K562 (cell line): ENCODE data around the gene SETD5. TPM values are rescaled to one million over a fixed set of nuclear protein-coding genes. Genes with fewer than 3 reads are reported as not detected.

Experiments used
- BCLAF1 ChIP-seq, 2 experiments: fragments of 450-650 bp in 1 of 2; IDR thresholded peaks; 2 replicates each; pipeline ENCODE4 v1.6.1; 2011 to 2017; ENCODE audit warnings: low read depth in 2 of 2, antibody characterized with exemption in 1 of 2, borderline replicate concordance in 1 of 2, low read length in 1 of 2, mild to moderate bottlenecking in 1 of 2, mixed read lengths in 1 of 2; ENCODE audit not compliant: control insufficient read depth in 1 of 2
- DDX20 ChIP-seq: fragments of 450-650 bp; IDR thresholded peaks from 2 replicates; pipeline ENCODE4 v1.6.1; 2016; ENCODE audit warnings: missing genetic modification characterization, low read depth, mild to moderate bottlenecking, missing compliant biosample characterization, moderate library complexity
- DEAF1 ChIP-seq: fragments of 450-650 bp; formaldehyde crosslinking; IDR thresholded peaks from 2 replicates; pipeline ENCODE4 v1.4.0; 2020; ENCODE audit warnings: mild to moderate bottlenecking, moderate library complexity
- ELF2 ChIP-seq: fragments of 250-450 bp; sonication (Bioruptor Pico); IDR thresholded peaks from 2 replicates; pipeline ENCODE4 v1.5.0; 2021; ENCODE audit warnings: mild to moderate bottlenecking
- ELK3 ChIP-seq: fragments of 450-650 bp; formaldehyde crosslinking; IDR thresholded peaks from 2 replicates; pipeline ENCODE4 v1.4.0; 2020; ENCODE audit warnings: mild to moderate bottlenecking
- HCFC1 ChIP-seq: IDR thresholded peaks from 2 replicates; pipeline ENCODE4 v1.6.1; 2012; ENCODE audit warnings: low read depth, low read length, improper control_type of control experiment
- HMBOX1 ChIP-seq: sonication (generic); IDR thresholded peaks from 2 replicates; pipeline ENCODE4 v1.6.1; 2016
- HNRNPLL ChIP-seq: fragments of 200-400 bp; formaldehyde crosslinking; IDR thresholded peaks from 2 replicates; pipeline ENCODE4 v1.6.1; 2017; ENCODE audit warnings: low read length, low read depth, mild to moderate bottlenecking; ENCODE audit not compliant: poor library complexity, severe bottlenecking
- JUN ChIP-seq, 2 experiments: sonication (generic) in 1 of 2; formaldehyde crosslinking in 1 of 2; IDR thresholded peaks; 2 replicates each; pipeline versions ENCODE4 v1.6.1 to v1.8.0; 2012 to 2022; ENCODE audit warnings: borderline replicate concordance in 2 of 2, mild to moderate bottlenecking in 2 of 2, improper control_type of control experiment in 1 of 2, low read depth in 1 of 2, low read length in 1 of 2, missing genetic modification reagents in 1 of 2
- NR2C1 ChIP-seq, 2 experiments: fragments of 450-650 bp; IDR thresholded peaks; 2 replicates each; pipeline ENCODE4 v1.6.1; 2017; ENCODE audit warnings: mild to moderate bottlenecking in 2 of 2, antibody characterized with exemption in 1 of 2, inconsistent platforms in 1 of 2, missing compliant biosample characterization in 1 of 2, missing genetic modification characterization in 1 of 2
- PCBP2 ChIP-seq: fragments of 200-400 bp; formaldehyde crosslinking; IDR thresholded peaks from 2 replicates; pipeline ENCODE4 v1.6.1; 2018; ENCODE audit warnings: low read length, low read depth, mild to moderate bottlenecking, moderate library complexity; ENCODE audit not compliant: poor library complexity, severe bottlenecking
- PHF8 ChIP-seq: fragments of 200-600 bp; sonication (generic); IDR thresholded peaks from 2 replicates; pipeline ENCODE4 v1.6.1; 2012; ENCODE audit warnings: mixed run types, mild to moderate bottlenecking, inconsistent platforms, low read length, moderate library complexity, borderline replicate concordance
- PRMT5 ChIP-seq: sonication (generic); formaldehyde crosslinking; IDR thresholded peaks from 2 replicates; pipeline ENCODE4 v1.5.0; 2020; ENCODE audit warnings: missing genetic modification reagents
- PURB ChIP-seq: sonication (generic); formaldehyde crosslinking; IDR thresholded peaks from 2 replicates; pipeline ENCODE4 v1.9.0; 2021; ENCODE audit warnings: low read depth, mild to moderate bottlenecking, missing genetic modification reagents
- U2AF2 ChIP-seq: fragments of 200-400 bp; formaldehyde crosslinking; optimal IDR thresholded peaks from 2 replicates; pipeline ENCODE3; 2017; ENCODE audit warnings: low read depth, mild to moderate bottlenecking, low read length
- ZNF551 ChIP-seq: fragments of 250-450 bp; sonication (Bioruptor Pico); IDR thresholded peaks from 2 replicates; pipeline ENCODE4 v1.5.0; 2021; ENCODE audit warnings: mild to moderate bottlenecking, moderate library complexity
- ZNF655 ChIP-seq: fragments of 250-450 bp; sonication (Bioruptor Pico); IDR thresholded peaks from 2 replicates; pipeline ENCODE4 v1.5.0; 2021
- ZNF75A ChIP-seq: fragments of 450-650 bp; formaldehyde crosslinking; IDR thresholded peaks from 2 replicates; pipeline ENCODE4 v1.4.0; 2020; ENCODE audit warnings: mild to moderate bottlenecking
- polyA plus RNA-seq, 8 experiments: library from polyadenylated mRNA; depleted of rRNA in 4 of 8; stranded (reverse) in 5 of 8; unstranded in 3 of 8; fragments of >200 nt; fragmentation: Nextera tagmentation in 2 of 8; fragmentation: Illumina TruSeq in 1 of 8; extraction: Ambion mirVana in 2 of 8; extraction: Trizol in 1 of 8; gene quantifications; 2 replicates each; pipeline versions ENCODE4 v1.2.1 to v1.2.3, GENCODE V29; 2011 to 2014; ENCODE audit warnings: inconsistent platforms in 1 of 8, missing spikeins in 1 of 8
- total RNA-seq, 7 experiments: library from RNA; depleted of rRNA in 6 of 7; stranded (reverse); fragments of >200 nt in 6 of 7; fragmentation: Illumina TruSeq in 2 of 7; extraction: Trizol in 2 of 7; gene quantifications; 2 replicates each; pipeline versions ENCODE4 v1.2.1 to v1.2.3, GENCODE V29; 2011 to 2021; ENCODE audit warnings: low replicate concordance in 1 of 7

Gene SETD5
- total and polyA plus RNA-seq, 9 of the 15 experiments (the other 6 are each of a cell fraction or from before 2014, with no cell fraction given) = 20.8 to 135 (median 87.2) TPM

- 0 out of 4 replicates have a peak, but pooled peaks of 1 of the 2 experiments have one; percentile 75 for TF ChIP-seq BCLAF1 (IDR thresholded peaks at IDR 0.05; ENCODE audit: borderline replicate concordance in 1 of 2, control insufficient read depth in 1 of 2, low read depth in 2 of 2, low read length in 1 of 2)
- TF ChIP-seq PURB (CRISPR knock-in tag) = no peak
- no peak; the same call in 1 of the 2 replicates for TF ChIP-seq ELF2 (CRISPR knock-in tag)
- no peak for TF ChIP-seq ZNF75A (CRISPR knock-in tag)
- peak; percentile 98 for TF ChIP-seq PCBP2
- TF ChIP-seq DDX20 = no peak
- no peak for TF ChIP-seq PRMT5 (CRISPR knock-in tag)
- no peak for TF ChIP-seq NR2C1 (IDR thresholded peaks at IDR 0.05)
- TF ChIP-seq NR2C1 (tag; IDR thresholded peaks at IDR 0.05) = no peak
- no peak; the same call in 1 of the 2 replicates for TF ChIP-seq HCFC1
- no peak for TF ChIP-seq DEAF1
- TF ChIP-seq ELK3 (CRISPR knock-in tag) = no peak
- no peak for TF ChIP-seq ZNF655 (CRISPR knock-in tag)
- no peak for TF ChIP-seq HMBOX1
- no peak for TF ChIP-seq JUN (IDR thresholded peaks at IDR 0.05; ENCODE audit: borderline replicate concordance, low read depth, low read length)
- TF ChIP-seq JUN (CRISPR knock-in tag; IDR thresholded peaks at IDR 0.05; ENCODE audit: borderline replicate concordance) = no peak
- TF ChIP-seq PHF8 = peak; percentile 49; the same call in 1 of the 2 replicates
- no peak for TF ChIP-seq HNRNPLL
- TF ChIP-seq ZNF551 (CRISPR knock-in tag) = no peak
- TF ChIP-seq U2AF2 = no peak
Observed at GRCh38 chr3:9396301-9396631, 1.1 kb upstream of the SETD5 start (continued).
